B cell (primary cell): Measurements from ENCODE around the gene EEFSEC. TPM values are rescaled to one million over a fixed set of nuclear protein-coding genes. Genes with fewer than 3 reads are reported as not detected.

Experiments used
- ATAC-seq: fragments of 200-7000 bp; cut with Tn5 transposase; one replicate; pipeline ENCODE4 v1.10.0; 2021; ENCODE audit warnings: low read depth, mild to moderate bottlenecking, moderate number of reproducible peaks, moderate library complexity
- CTCF ChIA-PET: fragments of 350-600 bp; sonication (Branson Sonifier 250); formaldehyde crosslinking; loops from one replicate; lab custom pipeline; 2021; ENCODE audit warnings: antibody characterized with exemption, inconsistent platforms; lab: Charles Lee
- POLR2A ChIA-PET: fragments of 350-600 bp; sonication (Branson Sonifier 250); formaldehyde crosslinking; loops from one replicate; lab custom pipeline; 2021; ENCODE audit warnings: antibody characterized with exemption; lab: Charles Lee
- DNase-seq: peaks from one replicate; pipeline ENCODE4 v3.0.0; 2013
- H2AFZ ChIP-seq: 2 replicates; pipeline ENCODE4 v1.6.1; 2012; ENCODE audit warnings: mild to moderate bottlenecking, low read depth, low read length; ENCODE audit not compliant: insufficient read depth, poor library complexity, severe bottlenecking
- H3K27ac ChIP-seq, 2 donors: 1 replicate in 1 of 2; 2 replicates in 1 of 2; pipeline ENCODE4 v1.5.1; 2012 to 2013; ENCODE audit warnings: low read length in 2 of 2, mild to moderate bottlenecking in 2 of 2, moderate library complexity in 1 of 2
- H3K27me3 ChIP-seq, 4 experiments: fragments of 200-600 bp in 1 of 4; sonication (generic) in 1 of 4; replicated peaks in 1 of 4; 1 replicate in 2 of 4; 2 replicates in 2 of 4; pipeline versions ENCODE4 v1.6.1 to v1.7.0; 2013 to 2016; ENCODE audit warnings: low read length in 3 of 4, mild to moderate bottlenecking in 2 of 4, mixed read lengths in 1 of 4, moderate library complexity in 1 of 4; ENCODE audit not compliant: insufficient read depth in 4 of 4, control insufficient read depth in 3 of 4; ENCODE audit errors: control extremely low read depth in 1 of 4
- H3K36me3 ChIP-seq, 2 experiments: replicated peaks in 1 of 2; 1 replicate in 1 of 2; 2 replicates in 1 of 2; pipeline versions ENCODE4 v1.6.1 to v1.7.1; 2013; ENCODE audit warnings: low read length in 1 of 2; ENCODE audit not compliant: insufficient read depth in 2 of 2, control insufficient read depth in 1 of 2; ENCODE audit errors: control extremely low read depth in 1 of 2, extremely low read depth in 1 of 2
- H3K4me1 ChIP-seq, 2 donors: fragments of 200-600 bp in 1 of 2; sonication (generic) in 1 of 2; 1 replicate in 1 of 2; 2 replicates in 1 of 2; pipeline versions ENCODE4 v1.5.1 to v1.6.1; 2013 to 2017; ENCODE audit warnings: low read length in 2 of 2; ENCODE audit not compliant: control insufficient read depth in 2 of 2, insufficient read depth in 2 of 2
- H3K4me2 ChIP-seq: replicated peaks from 2 replicates; pipeline ENCODE3; 2012; ENCODE audit warnings: mild to moderate bottlenecking, low read depth, low read length; ENCODE audit not compliant: poor library complexity, severe bottlenecking
- H3K4me3 ChIP-seq, 5 experiments: fragments of 200-600 bp in 1 of 5; sonication (generic) in 1 of 5; 1 replicate in 3 of 5; 2 replicates in 2 of 5; pipeline versions ENCODE4 v1.5.1 to v1.7.0; 2011 to 2016; ENCODE audit warnings: low read length in 4 of 5, mild to moderate bottlenecking in 4 of 5, low read depth in 2 of 5, control low read depth in 1 of 5, moderate library complexity in 1 of 5; ENCODE audit not compliant: insufficient read depth in 1 of 5; ENCODE audit errors: control extremely low read depth in 1 of 5, extremely low read depth in 1 of 5
- H3K79me2 ChIP-seq: fragments of 200-600 bp; sonication (generic); one replicate; pipeline ENCODE4 v1.6.0; 2016; ENCODE audit warnings: low read length; ENCODE audit not compliant: control insufficient read depth, insufficient read depth
- H3K9ac ChIP-seq: fragments of 200-600 bp; sonication (generic); 2 replicates; pipeline ENCODE4 v1.6.1; 2017; ENCODE audit warnings: mild to moderate bottlenecking, low read length, moderate library complexity
- H3K9me3 ChIP-seq, 3 donors: one replicate each; pipeline versions ENCODE4 v1.6.1 to v1.7.1; 2013; ENCODE audit warnings: low read length in 2 of 3; ENCODE audit not compliant: control insufficient read depth in 2 of 3, insufficient read depth in 1 of 3; ENCODE audit errors: control extremely low read depth in 1 of 3
- H4K20me1 ChIP-seq: 2 replicates; pipeline ENCODE4 v1.6.0; 2012; ENCODE audit warnings: mild to moderate bottlenecking, low read length; ENCODE audit not compliant: insufficient read depth, control insufficient read depth, poor library complexity, severe bottlenecking
- H3K27ac Mint-ChIP-seq: one replicate; pipeline ENCODE4 v1.8.0; 2021; ENCODE audit warnings: mixed read lengths
- H3K27me3 Mint-ChIP-seq: one replicate; pipeline ENCODE4 v1.8.0; 2021; ENCODE audit warnings: mixed read lengths
- H3K4me1 Mint-ChIP-seq: one replicate; pipeline ENCODE4 v1.8.0; 2021; ENCODE audit warnings: mixed read lengths
- H3K4me3 Mint-ChIP-seq: one replicate; pipeline ENCODE4 v1.8.0; 2021; ENCODE audit warnings: mixed read lengths
- H3K9me3 Mint-ChIP-seq: one replicate; pipeline ENCODE4 v1.8.0; 2022; ENCODE audit warnings: mixed read lengths; ENCODE audit not compliant: insufficient read depth
- EZH2 ChIP-seq: IDR thresholded peaks from 2 replicates; pipeline ENCODE4 v1.6.1; 2012; ENCODE audit warnings: borderline replicate concordance, low read depth, mild to moderate bottlenecking, moderate library complexity, low read length; ENCODE audit not compliant: insufficient read depth, poor library complexity, severe bottlenecking
- WGBS: methylation state at CpG from one replicate; pipeline ENCODE4 v1.1.5; 2013; ENCODE audit warnings: missing lambda C conversion rate; ENCODE audit not compliant: insufficient coverage; 5-methylcytosine and 5-hydroxymethylcytosine counted together
- intact Hi-C: fragments of 100-400 bp; cut with micrococcal nuclease; formaldehyde crosslinking; loops from one replicate; pipeline ENCODE4 v1.10.0; 2022
- polyA plus RNA-seq: library from polyadenylated mRNA; depleted of rRNA; stranded (reverse); fragments of >200 nt; gene quantifications from 2 replicates; pipeline ENCODE4 v1.2.3, GENCODE V29; 2012
- total RNA-seq, 2 donors: library from RNA; stranded (reverse); fragments of 120-200 nt in 1 of 2; gene quantifications; 1 replicate in 1 of 2; 2 replicates in 1 of 2; pipeline versions ENCODE4 v1.2.3 to v1.2.4, GENCODE V29; 2013 to 2022
- TF ChIP-seq, protein P1 (sequence below): fragments of 200-600 bp; IDR thresholded peaks from one replicate; pipeline ENCODE4 v1.8.0; 2022; ENCODE audit warnings: antibody characterized with exemption, mild to moderate bottlenecking

The EEFSEC gene
- total and polyA plus RNA-seq, 2 donors (not counting 1 experiment from before 2014, with no cell fraction given): 17.9 to 18.4 TPM

DNA sequence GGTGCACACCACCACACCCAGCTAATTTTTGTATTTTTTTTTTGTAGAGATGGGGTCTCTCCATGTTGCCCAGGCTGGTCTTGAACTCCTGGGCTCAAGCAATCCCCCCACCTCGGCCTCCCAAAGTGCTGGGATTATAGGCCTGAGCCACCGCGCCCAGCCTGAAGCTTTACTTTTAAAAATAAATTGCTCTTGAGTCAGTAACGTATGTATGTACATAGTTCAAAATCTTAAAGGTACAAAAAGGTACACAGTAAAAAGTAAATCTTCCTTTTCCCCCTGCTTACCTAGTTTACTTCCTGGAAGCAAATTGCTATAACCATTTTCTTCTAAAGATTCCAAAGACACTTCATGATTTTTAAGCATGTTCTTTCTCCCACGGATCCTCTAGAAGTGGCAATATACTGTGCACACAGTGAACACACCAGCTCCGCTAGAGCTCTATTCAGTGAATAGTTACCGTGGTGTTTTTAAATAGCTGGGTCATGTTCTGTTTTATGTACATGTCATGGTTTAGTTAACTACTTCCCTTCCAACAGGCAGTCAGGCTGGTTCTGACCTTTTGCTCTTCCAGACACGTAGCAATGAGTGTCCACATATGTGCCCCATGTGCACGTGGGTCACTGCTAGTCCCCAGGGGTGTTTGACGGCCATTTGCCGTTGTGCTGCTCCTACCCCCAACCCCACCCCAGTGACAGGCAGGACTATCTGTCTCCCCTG lies 82.1 kb downstream of the EEFSEC start:
- H3K9me3 Mint-ChIP-seq: no peaks in the 10 kb centered on the region
- Histone ChIP-seq H3K79me2 (peaks cover 35% of the 10 kb centered on the region), H3K4me3 (no peak overlapping the region), H3K27me3 (no peaks in the 10 kb centered on the region), H3K27ac (no peak overlapping the region), H3K9ac (no peak overlapping the region), H4K20me1 (peaks cover 36% of the 10 kb centered on the region), H3K36me3 (peaks cover 0 to 3% of the 10 kb centered on the region in 2 experiments), H2AFZ (no peak overlapping the region), H3K4me2 (no peak overlapping the region), H3K4me1 (no peaks in the 10 kb centered on the region), H3K9me3 (no peaks in the 10 kb centered on the region)
- no peak overlapping the region for H3K27ac Mint-ChIP-seq
- no peak for TF ChIP-seq EZH2
- TF ChIP-seq, protein P1, sequence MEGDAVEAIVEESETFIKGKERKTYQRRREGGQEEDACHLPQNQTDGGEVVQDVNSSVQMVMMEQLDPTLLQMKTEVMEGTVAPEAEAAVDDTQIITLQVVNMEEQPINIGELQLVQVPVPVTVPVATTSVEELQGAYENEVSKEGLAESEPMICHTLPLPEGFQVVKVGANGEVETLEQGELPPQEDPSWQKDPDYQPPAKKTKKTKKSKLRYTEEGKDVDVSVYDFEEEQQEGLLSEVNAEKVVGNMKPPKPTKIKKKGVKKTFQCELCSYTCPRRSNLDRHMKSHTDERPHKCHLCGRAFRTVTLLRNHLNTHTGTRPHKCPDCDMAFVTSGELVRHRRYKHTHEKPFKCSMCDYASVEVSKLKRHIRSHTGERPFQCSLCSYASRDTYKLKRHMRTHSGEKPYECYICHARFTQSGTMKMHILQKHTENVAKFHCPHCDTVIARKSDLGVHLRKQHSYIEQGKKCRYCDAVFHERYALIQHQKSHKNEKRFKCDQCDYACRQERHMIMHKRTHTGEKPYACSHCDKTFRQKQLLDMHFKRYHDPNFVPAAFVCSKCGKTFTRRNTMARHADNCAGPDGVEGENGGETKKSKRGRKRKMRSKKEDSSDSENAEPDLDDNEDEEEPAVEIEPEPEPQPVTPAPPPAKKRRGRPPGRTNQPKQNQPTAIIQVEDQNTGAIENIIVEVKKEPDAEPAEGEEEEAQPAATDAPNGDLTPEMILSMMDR: no peak
- ATAC-seq (no peak), DNase-seq (no peak)
- H3K4me1 Mint-ChIP-seq: peaks cover 17% of the 10 kb centered on the region
- intact Hi-C loops: no loop called here
- 90% methylated on average over 2 of the region's 11 CpGs for WGBS
- H3K27me3 Mint-ChIP-seq: no peaks in the 10 kb centered on the region
- ChIA-PET POLR2A (no interaction called here), CTCF (no interaction called here)
- no peak overlapping the region for H3K4me3 Mint-ChIP-seq

DNA sequence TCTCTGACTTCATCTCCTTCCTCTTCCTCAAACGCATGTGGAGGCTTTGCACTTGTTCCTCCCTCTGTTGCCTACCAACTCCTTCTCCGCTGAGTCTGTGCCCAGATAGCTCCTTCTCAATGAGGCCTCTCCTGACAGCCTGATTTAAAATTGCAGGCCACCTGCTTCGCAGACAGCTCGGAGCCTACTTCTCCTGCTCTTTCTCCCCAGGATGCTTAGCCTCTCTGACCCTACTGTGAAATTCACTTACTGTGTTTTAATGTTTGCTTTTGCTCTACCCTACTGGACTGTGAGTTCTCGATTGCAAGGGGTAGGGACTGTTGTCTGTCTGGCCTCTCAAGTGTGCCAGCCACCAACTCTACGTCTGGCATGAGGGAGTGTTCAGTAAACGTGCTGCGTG lies 83.4 kb downstream of the EEFSEC start:
- H3K9me3 Mint-ChIP-seq: no peaks in the 10 kb centered on the region
- Histone ChIP-seq H3K27me3 (no peaks in the 10 kb centered on the region), H4K20me1 (peaks cover 32% of the 10 kb centered on the region), H3K27ac (no peak overlapping the region), H2AFZ (no peak overlapping the region), H3K4me2 (no peak overlapping the region), H3K9ac (no peak overlapping the region), H3K36me3 (peaks cover 0 to 3% of the 10 kb centered on the region in 2 experiments), H3K9me3 (no peaks in the 10 kb centered on the region), H3K4me1 (no peaks in the 10 kb centered on the region), H3K79me2 (peaks cover 32% of the 10 kb centered on the region), H3K4me3 (no peak overlapping the region)
- WGBS: 77% methylated on average over 5 of the region's 8 CpGs
- intact Hi-C loops: no loop called here
- ChIA-PET CTCF (no interaction called here), POLR2A (no interaction called here)
- peaks cover 17% of the 10 kb centered on the region for H3K4me1 Mint-ChIP-seq
- DNase-seq (no peak), ATAC-seq (no peak)
- no peaks in the 10 kb centered on the region for H3K27me3 Mint-ChIP-seq
- TF ChIP-seq EZH2: no peak
- TF ChIP-seq, protein P1: no peak
- H3K27ac Mint-ChIP-seq: no peak overlapping the region
- H3K4me3 Mint-ChIP-seq: no peak overlapping the region
